OCI-LY1 (cell line): Measurements from ENCODE around the gene SLC16A3.

Experiments used
- H2AFZ ChIP-seq: fragments of 200-600 bp; sonication (generic), shearing (Covaris generic); 2 replicates; pipeline ENCODE4 v1.6.0; 2014; ENCODE audit warnings: antibody characterized with exemption, mild to moderate bottlenecking, low read length
- H3F3A ChIP-seq: fragments of 200-600 bp; sonication (generic), shearing (Covaris generic); 2 replicates; pipeline ENCODE4 v1.6.0; 2014; ENCODE audit warnings: mild to moderate bottlenecking, antibody characterized with exemption, low read length, moderate library complexity; ENCODE audit not compliant: insufficient read depth
- H3K27ac ChIP-seq: fragments of 200-600 bp; sonication (generic); 2 replicates; pipeline ENCODE4 v1.5.1; 2014; ENCODE audit warnings: low read length, mixed run types, mild to moderate bottlenecking, low read depth; ENCODE audit not compliant: poor library complexity, severe bottlenecking
- H3K27me3 ChIP-seq: fragments of 200-600 bp; sonication (generic); 2 replicates; pipeline ENCODE4 v1.6.0; 2014; ENCODE audit warnings: antibody characterized with exemption, mild to moderate bottlenecking, low read length, moderate library complexity; ENCODE audit not compliant: insufficient read depth
- H3K36me3 ChIP-seq: fragments of 200-600 bp; sonication (generic); 2 replicates; pipeline ENCODE4 v1.6.1; 2014; ENCODE audit warnings: mild to moderate bottlenecking, antibody characterized with exemption, low read length, moderate library complexity, mixed read lengths; ENCODE audit not compliant: insufficient read depth
- H3K4me1 ChIP-seq: fragments of 200-600 bp; sonication (generic); 2 replicates; pipeline ENCODE4 v1.5.1; 2014; ENCODE audit warnings: mild to moderate bottlenecking, low read length, moderate library complexity; ENCODE audit not compliant: insufficient read depth, severe bottlenecking
- H3K4me2 ChIP-seq: fragments of 200-600 bp; sonication (generic), shearing (Covaris generic); 2 replicates; pipeline ENCODE4 v1.6.1; 2014; ENCODE audit warnings: low read length
- H3K4me3 ChIP-seq: fragments of 200-600 bp; sonication (generic); 2 replicates; pipeline ENCODE4 v1.5.1; 2014; ENCODE audit warnings: low read length, low read depth, mild to moderate bottlenecking, mixed read lengths; ENCODE audit not compliant: poor library complexity, severe bottlenecking
- H3K79me2 ChIP-seq: fragments of 200-600 bp; shearing (Covaris generic); 2 replicates; pipeline ENCODE4 v1.6.1; 2016; ENCODE audit warnings: mixed run types, low read length, mixed read lengths; ENCODE audit not compliant: insufficient read depth
- H3K9ac ChIP-seq: fragments of 200-600 bp; sonication (generic), shearing (Covaris generic); 2 replicates; pipeline ENCODE4 v1.6.1; 2014; ENCODE audit warnings: mild to moderate bottlenecking, low read length, mixed read lengths
- H3K9me2 ChIP-seq: fragments of 200-600 bp; sonication (generic), shearing (Covaris generic); 2 replicates; pipeline ENCODE4 v1.6.1; 2014; ENCODE audit warnings: low read depth, mild to moderate bottlenecking, low read length, mixed read lengths
- H3K9me3 ChIP-seq: fragments of 200-600 bp; shearing (Covaris generic); 2 replicates; pipeline ENCODE4 v1.6.1; 2014; ENCODE audit warnings: low read length, mixed read lengths
- H4K20me1 ChIP-seq: fragments of 200-600 bp; sonication (generic), shearing (Covaris generic); 2 replicates; pipeline ENCODE4 v1.6.0; 2016; ENCODE audit warnings: mild to moderate bottlenecking, low read length; ENCODE audit not compliant: insufficient read depth
- CTCF ChIP-seq: fragments of 200-600 bp; sonication (generic), shearing (Covaris generic); IDR thresholded peaks from 2 replicates; pipeline ENCODE4 v1.5.1; 2017; ENCODE audit warnings: mild to moderate bottlenecking, antibody characterized with exemption, low read length, moderate library complexity, mixed read lengths
- EZH2 ChIP-seq: fragments of 200-600 bp; sonication (generic), shearing (Covaris generic); IDR thresholded peaks from 2 replicates; pipeline ENCODE4 v1.8.0; 2017; ENCODE audit warnings: borderline replicate concordance, mixed run types, mild to moderate bottlenecking, antibody characterized with exemption, low read length, moderate library complexity, mixed read lengths

SLC16A3 gene

GRCh38 chr17:82180776-82181528 is 47.9 kb upstream of the SLC16A3 start:
- Histone ChIP-seq H3K4me2 (no peak overlapping the region), H3K27me3 (peaks cover 3% of the 10 kb centered on the region; the same call in 1 of the 2 replicates), H4K20me1 (no peaks in the 10 kb centered on the region), H3K79me2 (no peaks in the 10 kb centered on the region), H3K4me1 (no peaks in the 10 kb centered on the region), H2AFZ (no peak overlapping the region), H3K9me3 (no peaks in the 10 kb centered on the region), H3K36me3 (no peaks in the 10 kb centered on the region), H3K27ac (no peak overlapping the region), H3F3A (no peaks in the 10 kb centered on the region), H3K4me3 (no peak overlapping the region), H3K9ac (no peak overlapping the region), H3K9me2 (no peaks in the 10 kb centered on the region)
- TF ChIP-seq EZH2 = no peak
- TF ChIP-seq CTCF = no peak

GRCh38 chr17:82184761-82185160 is 44.1 kb upstream of the SLC16A3 start:
- Histone ChIP-seq H3K79me2 (no peaks in the 10 kb centered on the region), H3K27me3 (no peaks in the 10 kb centered on the region; the same call in 1 of the 2 replicates), H3K9ac (no peak overlapping the region), H4K20me1 (no peaks in the 10 kb centered on the region), H3K9me2 (no peaks in the 10 kb centered on the region), H3K4me2 (no peak overlapping the region), H3F3A (no peaks in the 10 kb centered on the region), H3K27ac (no peak overlapping the region), H3K9me3 (no peaks in the 10 kb centered on the region), H3K36me3 (no peaks in the 10 kb centered on the region), H3K4me1 (no peaks in the 10 kb centered on the region), H2AFZ (no peak overlapping the region), H3K4me3 (no peak overlapping the region)
- TF ChIP-seq CTCF (no peak), EZH2 (no peak)

GRCh38 chr17:82186221-82186620 is 42.6 kb upstream of the SLC16A3 start:
- H3K9ac ChIP-seq = no peak overlapping the region
- no peak overlapping the region for H2AFZ ChIP-seq
- H3K4me3 ChIP-seq = no peak overlapping the region
- no peaks in the 10 kb centered on the region for H3K79me2 ChIP-seq
- no peaks in the 10 kb centered on the region for H3K4me1 ChIP-seq
- TF ChIP-seq CTCF (no peak), EZH2 (no peak)
- no peak overlapping the region for H3K27ac ChIP-seq
- H3K9me2 ChIP-seq = no peaks in the 10 kb centered on the region
- no peaks in the 10 kb centered on the region for H4K20me1 ChIP-seq
- H3K36me3 ChIP-seq = no peaks in the 10 kb centered on the region
- no peaks in the 10 kb centered on the region for H3F3A ChIP-seq
- no peaks in the 10 kb centered on the region for H3K9me3 ChIP-seq
- no peak overlapping the region for H3K4me2 ChIP-seq
- H3K27me3 ChIP-seq = no peaks in the 10 kb centered on the region
